Neutrophil (primary cell): ENCODE measurements around the gene BCAS3.

ENCODE experiments used
- H3K27ac ChIP-seq: fragments of 200-600 bp; sonication (generic); 2 replicates; pipeline ENCODE4 v1.5.1; 2016; ENCODE audit warnings: mild to moderate bottlenecking, moderate library complexity
- H3K27me3 ChIP-seq: fragments of 200-600 bp; sonication (generic); 2 replicates; pipeline ENCODE4 v1.6.0; 2016; ENCODE audit warnings: mild to moderate bottlenecking
- H3K36me3 ChIP-seq: fragments of 200-600 bp; sonication (generic); 2 replicates; pipeline ENCODE4 v1.5.1; 2017
- H3K4me1 ChIP-seq, 2 experiments: fragments of 200-600 bp in 1 of 2; sonication (generic) in 1 of 2; 1 replicate in 1 of 2; 2 replicates in 1 of 2; pipeline versions ENCODE4 v1.5.1 to v1.6.1; 2013 to 2016; ENCODE audit warnings: low read depth in 1 of 2, low read length in 1 of 2, mild to moderate bottlenecking in 1 of 2, moderate library complexity in 1 of 2; ENCODE audit not compliant: control insufficient read depth in 1 of 2, insufficient read depth in 1 of 2
- H3K4me3 ChIP-seq, 2 experiments: fragments of 200-600 bp in 1 of 2; sonication (generic) in 1 of 2; 1 replicate in 1 of 2; 2 replicates in 1 of 2; pipeline ENCODE4 v1.5.1; 2013 to 2016; ENCODE audit warnings: low read depth in 1 of 2, low read length in 1 of 2, mild to moderate bottlenecking in 1 of 2, moderate library complexity in 1 of 2
- H3K9me3 ChIP-seq: fragments of 200-600 bp; sonication (generic); 2 replicates; pipeline ENCODE4 v1.5.1; 2016
- TF ChIP-seq, protein P1 (sequence below): fragments of 200-600 bp; sonication (generic); IDR thresholded peaks from 2 replicates; pipeline ENCODE4 v1.5.1; 2016; ENCODE audit warnings: antibody characterized with exemption

BCAS3 gene

DNA sequence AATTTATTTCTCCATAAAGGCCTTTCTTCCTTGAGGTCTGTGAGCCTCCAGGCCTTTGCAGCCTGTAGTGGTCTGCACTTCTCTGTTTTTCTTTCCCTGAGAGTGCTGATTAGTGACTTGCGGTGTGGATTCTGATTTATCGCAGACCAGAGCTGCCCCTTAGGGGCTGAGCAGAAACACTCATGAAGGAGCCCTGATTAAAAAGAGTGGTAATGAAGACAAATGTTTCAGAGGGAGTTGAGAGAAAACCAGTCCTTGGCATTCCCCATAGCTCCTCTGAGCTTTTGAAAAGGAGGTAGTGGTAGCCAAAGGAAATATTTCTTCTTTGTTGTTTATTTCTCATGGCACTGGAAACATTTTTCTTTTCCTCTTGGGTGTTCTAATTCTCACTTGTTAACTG lies 453.9 kb downstream of the BCAS3 start:
- TF ChIP-seq, protein P1, sequence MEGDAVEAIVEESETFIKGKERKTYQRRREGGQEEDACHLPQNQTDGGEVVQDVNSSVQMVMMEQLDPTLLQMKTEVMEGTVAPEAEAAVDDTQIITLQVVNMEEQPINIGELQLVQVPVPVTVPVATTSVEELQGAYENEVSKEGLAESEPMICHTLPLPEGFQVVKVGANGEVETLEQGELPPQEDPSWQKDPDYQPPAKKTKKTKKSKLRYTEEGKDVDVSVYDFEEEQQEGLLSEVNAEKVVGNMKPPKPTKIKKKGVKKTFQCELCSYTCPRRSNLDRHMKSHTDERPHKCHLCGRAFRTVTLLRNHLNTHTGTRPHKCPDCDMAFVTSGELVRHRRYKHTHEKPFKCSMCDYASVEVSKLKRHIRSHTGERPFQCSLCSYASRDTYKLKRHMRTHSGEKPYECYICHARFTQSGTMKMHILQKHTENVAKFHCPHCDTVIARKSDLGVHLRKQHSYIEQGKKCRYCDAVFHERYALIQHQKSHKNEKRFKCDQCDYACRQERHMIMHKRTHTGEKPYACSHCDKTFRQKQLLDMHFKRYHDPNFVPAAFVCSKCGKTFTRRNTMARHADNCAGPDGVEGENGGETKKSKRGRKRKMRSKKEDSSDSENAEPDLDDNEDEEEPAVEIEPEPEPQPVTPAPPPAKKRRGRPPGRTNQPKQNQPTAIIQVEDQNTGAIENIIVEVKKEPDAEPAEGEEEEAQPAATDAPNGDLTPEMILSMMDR = no peak
- Histone ChIP-seq H3K27ac (no peak overlapping the region), H3K4me1 (peaks cover 40% of the 10 kb centered on the region in 2 experiments), H3K36me3 (no peaks in the 10 kb centered on the region), H3K9me3 (no peaks in the 10 kb centered on the region), H3K27me3 (no peaks in the 10 kb centered on the region), H3K4me3 (no peak overlapping the region)

GRCh38 chr17:61132524-61132923 lies 454.9 kb downstream of the BCAS3 start:
- no peaks in the 10 kb centered on the region for H3K27me3 ChIP-seq
- no peak overlapping the region for H3K4me3 ChIP-seq
- H3K36me3 ChIP-seq = no peaks in the 10 kb centered on the region
- H3K4me1 ChIP-seq = peaks cover 32 to 34% of the 10 kb centered on the region in 2 experiments
- H3K27ac ChIP-seq = no peak overlapping the region
- TF ChIP-seq, protein P1 = no peak
- no peaks in the 10 kb centered on the region for H3K9me3 ChIP-seq

GRCh38 chr17:61133853-61134252 lies 456.2 kb downstream of the BCAS3 start:
- no peak overlapping the region for H3K27ac ChIP-seq
- no peak overlapping the region for H3K4me3 ChIP-seq
- H3K9me3 ChIP-seq = no peaks in the 10 kb centered on the region
- H3K36me3 ChIP-seq = no peaks in the 10 kb centered on the region
- TF ChIP-seq, protein P1 = no peak
- peaks cover 26 to 28% of the 10 kb centered on the region in 2 experiments for H3K4me1 ChIP-seq
- no peaks in the 10 kb centered on the region for H3K27me3 ChIP-seq

- Histone ChIP-seq H3K9me3 (no peaks in the 10 kb centered on the region), H3K27me3 (no peaks in the 10 kb centered on the region), H3K27ac (no peak overlapping the region), H3K4me3 (no peak overlapping the region), H3K36me3 (no peaks in the 10 kb centered on the region), H3K4me1 (peaks cover 25 to 28% of the 10 kb centered on the region in 2 experiments)
- TF ChIP-seq, protein P1 = no peak
These were observed 457.0 kb downstream of the BCAS3 start for GRCh38 chr17:61134551-61135235.

DNA sequence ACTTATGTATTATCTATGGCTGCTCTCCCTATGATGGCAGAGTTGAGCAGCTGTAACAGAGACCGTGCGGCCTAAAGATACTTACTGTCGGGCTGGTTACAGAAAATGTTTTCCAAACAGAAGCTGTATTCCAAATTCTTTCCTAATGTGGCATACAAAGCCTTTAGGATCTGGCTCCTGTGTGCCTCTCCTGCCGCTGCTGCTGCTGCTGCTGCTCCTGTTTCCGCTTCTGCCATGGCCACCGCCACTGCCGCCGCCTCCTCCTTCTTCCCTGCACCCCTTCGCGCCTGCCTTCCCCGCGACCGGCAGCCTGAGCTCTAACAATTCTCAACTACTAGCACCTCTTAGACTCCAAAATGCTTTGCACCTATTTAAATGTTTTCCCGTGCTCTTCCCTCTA lies 458.1 kb downstream of the BCAS3 start:
- no peaks in the 10 kb centered on the region for H3K36me3 ChIP-seq
- H3K27me3 ChIP-seq = no peaks in the 10 kb centered on the region
- no peak overlapping the region for H3K4me3 ChIP-seq
- H3K4me1 ChIP-seq = peaks cover 22 to 26% of the 10 kb centered on the region in 2 experiments
- TF ChIP-seq, protein P1 = no peak
- H3K9me3 ChIP-seq = no peaks in the 10 kb centered on the region
- H3K27ac ChIP-seq = no peak overlapping the region
